HepG2 (cell line): Measurements from ENCODE around the gene SS18L1. TPM values are rescaled to one million over a fixed set of nuclear protein-coding genes. Genes with fewer than 3 reads are reported as not detected.

Experiments used
- CREB1 ChIP-seq, 2 experiments: fragments of 450-650 bp in 1 of 2; IDR thresholded peaks; 2 replicates each; pipeline ENCODE4 v1.6.1; 2016 to 2017; ENCODE audit warnings: control low read depth in 1 of 2, mild to moderate bottlenecking in 1 of 2, missing compliant biosample characterization in 1 of 2, missing genetic modification characterization in 1 of 2
- JDP2 ChIP-seq: sonication (generic); formaldehyde crosslinking; IDR thresholded peaks from 2 replicates; pipeline ENCODE4 v1.8.1; 2022; ENCODE audit warnings: missing genetic modification reagents, borderline replicate concordance
- KLF15 ChIP-seq: sonication (generic); formaldehyde crosslinking; IDR thresholded peaks from 2 replicates; pipeline ENCODE4 v1.8.1; 2023; ENCODE audit warnings: borderline replicate concordance, mild to moderate bottlenecking, inconsistent platforms, missing genetic modification reagents, mixed read lengths
- POGK ChIP-seq: sonication (generic); formaldehyde crosslinking; conservative IDR thresholded peaks from 2 replicates; pipeline ENCODE4 v1.8.0; 2022; ENCODE audit warnings: mild to moderate bottlenecking, moderate library complexity, missing genetic modification reagents
- RELA ChIP-seq: sonication (generic); formaldehyde crosslinking; IDR thresholded peaks from 2 replicates; pipeline ENCODE4 v1.4.0; 2020; ENCODE audit warnings: missing genetic modification reagents
- YEATS2 ChIP-seq: sonication (generic); formaldehyde crosslinking; IDR thresholded peaks from 2 replicates; pipeline ENCODE4 v1.4.0; 2020; ENCODE audit warnings: missing genetic modification reagents, borderline replicate concordance
- ZBTB2 ChIP-seq: sonication (generic); formaldehyde crosslinking; IDR thresholded peaks from 2 replicates; pipeline ENCODE4 v1.8.0; 2022; ENCODE audit warnings: low read depth, missing genetic modification reagents
- ZNF432 ChIP-seq: sonication (generic); formaldehyde crosslinking; IDR thresholded peaks from 2 replicates; pipeline ENCODE4 v1.5.0; 2020; ENCODE audit warnings: missing genetic modification reagents, mild to moderate bottlenecking, borderline replicate concordance
- ZNF619 ChIP-seq: sonication (generic); formaldehyde crosslinking; IDR thresholded peaks from 2 replicates; pipeline ENCODE4 v1.4.0; 2020; ENCODE audit warnings: mild to moderate bottlenecking, missing genetic modification reagents
- polyA plus RNA-seq, 8 experiments: library from polyadenylated mRNA; depleted of rRNA in 3 of 8; stranded (reverse) in 7 of 8; unstranded in 1 of 8; fragments of >200 nt; fragmentation: Illumina TruSeq in 4 of 8; extraction: Trizol in 4 of 8; gene quantifications; 2 replicates each; pipeline versions ENCODE4 v1.2.1 to v1.2.3, GENCODE V29; 2011 to 2016; ENCODE audit warnings: low read depth in 4 of 8, missing spikeins in 1 of 8, mixed read lengths in 1 of 8; ENCODE audit not compliant: insufficient read depth in 1 of 8
- total RNA-seq, 5 experiments: library from RNA; depleted of rRNA; stranded (reverse); fragments of >200 nt; fragmentation: Illumina TruSeq; extraction: Trizol; gene quantifications; 2 replicates each; pipeline ENCODE4 v1.2.3, GENCODE V29; 2016; ENCODE audit warnings: low read depth in 1 of 5
- TF ChIP-seq, protein P1 (sequence below): IDR thresholded peaks from 2 replicates; pipeline ENCODE4 v1.4.0; 2020; ENCODE audit warnings: mild to moderate bottlenecking, missing genetic modification reagents
- TF ChIP-seq, protein P2 (sequence below): IDR thresholded peaks from 2 replicates; pipeline ENCODE4 v1.6.1; 2016; ENCODE audit warnings: control low read depth

SS18L1 gene
- total and polyA plus RNA-seq, 2 of the 13 experiments (the other 11 are each of a cell fraction or from before 2014, with no cell fraction given) = 17.8 to 27.6 TPM

- TF ChIP-seq RELA (CRISPR knock-in tag) (peak; percentile 89), ZBTB2 (CRISPR knock-in tag) (peak; percentile 94), POGK (CRISPR knock-in tag) (no peak; the same call in 1 of the 2 replicates), JDP2 (CRISPR knock-in tag) (peak; percentile 35; the same call in 1 of the 2 replicates), ZNF619 (no peak), KLF15 (CRISPR knock-in tag) (0 out of 2 replicates have a peak, but pooled peaks have one; percentile 18), ZNF432 (CRISPR knock-in tag) (no peak), CREB1 (IDR thresholded peaks at IDR 0.05) (peak; percentile 79; the same call in 1 of the 2 replicates), CREB1 (CRISPR knock-in tag; IDR thresholded peaks at IDR 0.05) (no peak), YEATS2 (CRISPR knock-in tag) (peak; percentile 41)
- TF ChIP-seq, protein P1, sequence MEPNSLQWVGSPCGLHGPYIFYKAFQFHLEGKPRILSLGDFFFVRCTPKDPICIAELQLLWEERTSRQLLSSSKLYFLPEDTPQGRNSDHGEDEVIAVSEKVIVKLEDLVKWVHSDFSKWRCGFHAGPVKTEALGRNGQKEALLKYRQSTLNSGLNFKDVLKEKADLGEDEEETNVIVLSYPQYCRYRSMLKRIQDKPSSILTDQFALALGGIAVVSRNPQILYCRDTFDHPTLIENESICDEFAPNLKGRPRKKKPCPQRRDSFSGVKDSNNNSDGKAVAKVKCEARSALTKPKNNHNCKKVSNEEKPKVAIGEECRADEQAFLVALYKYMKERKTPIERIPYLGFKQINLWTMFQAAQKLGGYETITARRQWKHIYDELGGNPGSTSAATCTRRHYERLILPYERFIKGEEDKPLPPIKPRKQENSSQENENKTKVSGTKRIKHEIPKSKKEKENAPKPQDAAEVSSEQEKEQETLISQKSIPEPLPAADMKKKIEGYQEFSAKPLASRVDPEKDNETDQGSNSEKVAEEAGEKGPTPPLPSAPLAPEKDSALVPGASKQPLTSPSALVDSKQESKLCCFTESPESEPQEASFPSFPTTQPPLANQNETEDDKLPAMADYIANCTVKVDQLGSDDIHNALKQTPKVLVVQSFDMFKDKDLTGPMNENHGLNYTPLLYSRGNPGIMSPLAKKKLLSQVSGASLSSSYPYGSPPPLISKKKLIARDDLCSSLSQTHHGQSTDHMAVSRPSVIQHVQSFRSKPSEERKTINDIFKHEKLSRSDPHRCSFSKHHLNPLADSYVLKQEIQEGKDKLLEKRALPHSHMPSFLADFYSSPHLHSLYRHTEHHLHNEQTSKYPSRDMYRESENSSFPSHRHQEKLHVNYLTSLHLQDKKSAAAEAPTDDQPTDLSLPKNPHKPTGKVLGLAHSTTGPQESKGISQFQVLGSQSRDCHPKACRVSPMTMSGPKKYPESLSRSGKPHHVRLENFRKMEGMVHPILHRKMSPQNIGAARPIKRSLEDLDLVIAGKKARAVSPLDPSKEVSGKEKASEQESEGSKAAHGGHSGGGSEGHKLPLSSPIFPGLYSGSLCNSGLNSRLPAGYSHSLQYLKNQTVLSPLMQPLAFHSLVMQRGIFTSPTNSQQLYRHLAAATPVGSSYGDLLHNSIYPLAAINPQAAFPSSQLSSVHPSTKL = peak; percentile 65
- TF ChIP-seq, protein P2, sequence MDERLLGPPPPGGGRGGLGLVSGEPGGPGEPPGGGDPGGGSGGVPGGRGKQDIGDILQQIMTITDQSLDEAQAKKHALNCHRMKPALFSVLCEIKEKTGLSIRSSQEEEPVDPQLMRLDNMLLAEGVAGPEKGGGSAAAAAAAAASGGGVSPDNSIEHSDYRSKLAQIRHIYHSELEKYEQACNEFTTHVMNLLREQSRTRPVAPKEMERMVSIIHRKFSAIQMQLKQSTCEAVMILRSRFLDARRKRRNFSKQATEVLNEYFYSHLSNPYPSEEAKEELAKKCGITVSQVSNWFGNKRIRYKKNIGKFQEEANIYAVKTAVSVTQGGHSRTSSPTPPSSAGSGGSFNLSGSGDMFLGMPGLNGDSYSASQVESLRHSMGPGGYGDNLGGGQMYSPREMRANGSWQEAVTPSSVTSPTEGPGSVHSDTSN (CRISPR knock-in tag) = no peak
Observed at GRCh38 chr20:62143081-62143956, at the start of gene SS18L1, which contains the start of gene PSMA7 (continued).
